Renal cortical epithelial cell (primary cell): ENCODE data around the gene COMMD6. TPM values are rescaled to one million over a fixed set of nuclear protein-coding genes. Genes with fewer than 3 reads are reported as not detected.
A peak's percentile ranks its signal among the peaks of the same experiment; 100 is the strongest.

Experiments used
- DNase-seq: peaks from one replicate; pipeline ENCODE4 v3.0.0-alpha.2; 2011; ENCODE audit warnings: low read depth
- total RNA-seq: library from RNA; depleted of rRNA; stranded (reverse); fragments of >200 nt; gene quantifications from 2 replicates; pipeline ENCODE4 v1.2.3, GENCODE V29; 2014

Gene COMMD6
- total RNA-seq, 1 donor from 2014 or later = 37.5 TPM

DNA sequence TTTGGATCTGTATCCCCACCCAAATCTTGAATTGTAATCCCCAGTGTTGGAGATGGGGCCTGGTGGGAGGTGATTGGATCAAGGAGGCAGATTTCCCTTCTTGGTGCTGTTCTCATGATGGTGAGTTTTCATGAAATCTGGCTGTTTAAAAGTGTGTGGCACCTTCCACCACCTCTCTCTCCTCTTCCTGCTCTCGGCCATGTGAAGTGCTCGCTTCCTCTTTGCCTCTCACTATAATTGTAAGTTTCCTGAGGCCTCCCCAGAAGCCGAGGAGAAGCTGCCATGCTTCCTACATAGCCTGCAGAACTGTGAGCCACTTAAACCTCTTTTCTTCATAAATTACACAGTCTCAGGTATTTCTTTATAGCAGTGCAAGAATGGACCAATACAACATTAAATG is 15.7 kb downstream of the COMMD6 start:
- no peak for DNase-seq

DNA sequence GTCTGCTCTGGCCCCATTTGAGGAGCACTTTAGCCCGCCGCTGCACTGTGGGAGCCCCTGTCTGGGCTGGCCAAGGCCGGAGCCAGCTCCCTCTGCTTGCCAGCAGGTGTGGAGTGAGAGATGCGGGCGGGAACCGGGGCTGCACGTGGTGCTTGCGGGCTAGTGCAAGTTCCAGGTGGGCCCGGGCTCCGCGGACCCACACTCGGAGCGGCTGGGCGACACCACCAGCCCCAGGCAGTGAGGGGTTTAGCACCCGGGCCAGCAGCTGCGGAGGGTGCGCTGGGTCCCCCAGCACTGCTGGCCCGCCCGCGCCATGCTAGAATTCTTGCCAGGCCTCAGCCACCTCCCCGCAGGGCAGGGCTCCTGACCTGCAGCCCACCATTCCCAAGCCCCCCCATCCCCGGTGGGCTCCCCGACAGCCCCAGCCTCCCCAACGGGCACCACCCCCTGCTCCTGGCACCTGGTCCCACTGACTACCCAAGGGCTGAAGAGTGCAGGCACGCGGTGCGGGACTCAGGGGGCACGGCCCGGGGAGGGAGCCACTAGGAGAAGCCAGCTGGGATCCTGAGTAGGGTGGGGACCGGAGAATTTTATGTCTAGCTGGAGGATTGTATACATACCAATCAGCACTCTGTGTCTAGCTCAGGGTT is 19.1 kb downstream of the COMMD6 start:
- no peak for DNase-seq

DNA sequence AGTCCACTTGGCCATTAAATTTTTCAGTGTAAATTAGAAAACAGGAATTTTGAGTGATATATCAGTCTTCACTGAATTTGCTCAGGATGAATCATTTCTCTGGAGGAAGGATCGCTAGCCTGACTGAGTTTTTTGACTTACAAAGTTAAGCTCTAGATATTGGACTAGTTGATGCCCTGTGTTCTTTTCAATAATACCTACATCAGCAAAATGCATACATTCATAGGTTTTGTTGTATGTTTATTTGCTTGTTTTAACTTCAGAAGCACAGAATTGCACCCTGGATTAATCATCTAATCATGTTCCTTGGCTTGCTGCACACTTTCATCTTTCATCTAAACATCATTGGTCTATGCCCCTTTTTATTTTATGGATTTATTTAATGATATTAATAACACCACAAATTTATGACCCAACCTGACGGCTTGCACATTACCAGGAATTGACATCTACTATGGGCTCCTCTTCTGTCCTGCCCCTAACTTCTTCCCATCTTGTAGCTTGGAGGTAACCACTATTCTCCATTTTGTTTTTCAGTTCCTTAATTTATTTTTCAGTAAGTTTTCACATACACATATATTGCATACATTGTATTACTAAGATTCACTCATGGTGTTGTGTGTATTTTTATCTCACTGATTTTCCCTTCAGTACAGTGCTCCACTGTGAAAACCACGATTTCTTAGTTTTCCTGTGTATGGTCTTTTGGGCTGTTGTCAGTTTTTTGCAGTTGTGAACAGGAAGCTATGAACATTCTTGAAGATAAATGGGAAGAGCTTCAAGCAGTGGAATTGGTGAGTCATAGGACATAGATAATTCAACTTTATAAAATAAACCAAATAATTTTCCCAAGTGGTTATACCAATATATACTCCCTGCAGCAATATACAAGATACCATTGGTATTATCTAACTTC is 23.3 kb downstream of the COMMD6 start:
- no peak for DNase-seq

DNA sequence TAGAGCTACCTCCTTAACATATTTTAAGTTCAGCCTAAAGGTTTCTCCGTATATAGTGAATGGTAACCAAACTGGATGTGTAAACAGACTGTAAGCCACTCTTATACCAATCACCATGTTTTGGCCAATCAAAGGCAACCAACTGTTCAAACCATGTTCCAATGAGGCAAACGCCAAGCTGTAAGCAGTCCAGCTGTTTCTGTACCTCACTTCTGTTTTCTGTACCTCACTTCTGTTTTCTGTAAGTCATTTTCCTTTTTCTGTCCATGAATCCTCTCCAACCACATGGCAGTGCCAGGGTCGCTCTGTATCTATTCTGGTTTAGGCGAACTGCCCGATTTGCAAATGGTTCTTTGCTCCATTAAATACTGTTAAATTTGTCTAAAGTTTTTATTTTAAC is 24.4 kb downstream of the COMMD6 start:
- no peak for DNase-seq

DNA sequence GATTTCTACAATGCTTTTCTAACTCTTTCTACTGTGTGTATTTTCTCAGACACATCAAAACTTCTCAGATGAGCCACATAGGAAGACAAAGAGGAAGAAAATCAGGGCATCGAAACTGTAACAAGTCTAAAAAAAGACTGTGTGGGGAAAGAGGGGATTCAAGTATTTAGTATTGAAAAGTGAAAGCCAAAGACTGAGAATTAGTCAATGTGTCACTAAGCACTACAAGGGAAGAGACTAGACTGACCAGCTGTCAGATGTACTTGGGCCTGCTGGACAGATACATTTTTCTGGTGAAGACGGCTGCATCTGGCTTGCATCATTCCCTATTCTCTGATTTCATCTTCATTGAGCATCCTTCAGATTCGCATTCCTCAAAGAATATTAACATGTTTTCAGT is 25.4 kb downstream of the COMMD6 start:
- no peak for DNase-seq

DNA sequence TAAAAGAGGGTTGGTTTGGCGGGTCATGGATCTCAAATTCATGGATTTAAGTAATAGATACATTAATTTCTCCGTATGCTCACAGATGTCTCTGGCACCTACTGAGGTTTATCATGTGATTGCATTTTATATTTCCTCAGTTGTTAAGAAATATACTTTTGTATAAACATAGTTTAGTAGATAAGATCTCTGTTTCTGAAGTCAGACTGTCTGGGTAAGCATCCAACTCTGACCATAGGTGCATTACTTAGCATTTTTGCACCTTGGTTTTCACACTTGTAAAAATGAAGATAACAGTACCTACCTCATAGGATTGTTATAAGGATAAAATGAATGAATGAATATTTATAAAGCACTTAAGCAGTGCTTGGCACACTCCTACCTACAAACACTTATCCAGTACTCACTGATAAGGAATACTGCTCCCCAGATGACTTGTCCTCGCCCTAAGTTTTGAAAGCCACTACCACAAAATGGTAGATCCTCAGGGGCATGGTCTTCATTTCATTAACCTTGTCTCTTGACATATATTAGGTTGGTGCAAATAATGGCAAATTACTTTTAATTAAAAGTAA is 26.5 kb downstream of the COMMD6 start:
- DNase-seq = no peak

DNA sequence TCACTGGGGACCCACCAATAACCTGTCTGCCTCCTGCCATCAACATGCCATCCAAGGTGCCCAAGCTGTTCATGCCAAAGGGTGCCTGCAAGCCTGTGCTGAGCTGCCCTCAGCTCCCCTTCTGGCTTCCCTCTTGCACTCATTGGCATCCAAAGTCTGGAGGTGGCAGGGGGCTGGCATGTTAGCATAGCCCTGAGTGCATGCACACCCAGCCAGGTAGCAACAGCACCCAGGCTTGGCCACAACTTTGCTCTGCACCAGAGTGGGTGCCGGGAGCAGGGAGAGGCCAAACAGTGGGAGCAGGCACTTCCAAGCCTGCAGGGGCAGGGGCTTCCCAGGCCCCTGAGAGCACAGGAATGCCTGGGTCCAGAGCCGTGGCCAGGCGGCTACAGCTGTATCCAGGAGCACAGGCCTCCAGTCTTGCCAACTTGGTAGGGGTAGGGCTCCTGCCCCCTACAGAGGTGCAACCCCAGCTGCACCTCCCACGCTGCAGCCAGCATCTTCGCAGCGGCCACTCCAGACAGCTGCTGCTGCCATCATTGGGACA is 29.6 kb downstream of the COMMD6 start:
- DNase-seq = no peak

DNA sequence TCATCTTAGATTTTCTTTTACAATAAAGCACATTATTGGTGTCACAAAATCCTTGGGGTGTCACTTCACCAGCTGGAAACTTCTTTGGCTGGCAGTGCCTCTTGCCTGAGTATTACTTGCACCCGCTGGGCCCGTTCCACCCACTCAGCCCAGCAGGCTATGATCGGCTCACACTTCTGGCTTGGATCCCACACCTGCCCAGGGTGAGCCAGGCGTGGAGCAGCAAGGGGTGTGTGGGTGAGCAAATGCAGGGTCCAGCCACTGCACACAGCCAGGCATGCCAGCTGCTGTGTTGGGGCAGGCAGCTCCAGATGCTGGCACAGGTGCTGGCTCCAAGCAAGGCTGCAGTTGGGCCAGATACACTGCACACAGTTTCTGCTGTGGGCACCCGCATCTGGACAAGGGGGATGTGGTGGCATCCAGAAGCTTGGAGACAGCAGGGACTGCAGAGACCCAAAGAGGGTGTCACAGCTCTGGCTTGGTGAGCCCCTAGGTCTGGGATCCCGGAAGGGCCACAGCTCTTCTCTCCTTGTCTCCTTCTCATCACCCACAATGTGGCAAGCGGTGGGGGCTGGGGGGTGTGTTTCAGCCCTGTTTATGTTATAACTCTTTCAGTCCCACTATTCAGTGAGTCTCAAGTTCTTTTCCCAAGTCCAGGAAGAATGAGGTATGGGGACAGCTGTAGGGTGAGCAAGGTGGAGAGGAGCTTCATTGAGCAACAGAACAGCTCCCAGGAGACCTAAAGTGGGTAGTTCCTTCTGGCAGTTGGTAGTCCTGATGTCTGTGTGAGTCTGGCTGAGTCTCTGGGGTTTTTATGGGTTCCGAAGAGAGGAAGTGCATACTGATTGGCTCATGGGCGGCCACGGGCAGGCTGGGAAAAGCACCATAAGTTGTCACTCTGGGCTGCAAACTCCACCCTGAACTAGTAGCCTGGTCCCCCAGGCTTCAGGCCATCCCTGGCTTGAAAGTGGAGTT is 30.3 kb downstream of the COMMD6 start:
- peak; percentile 34 for DNase-seq

DNA sequence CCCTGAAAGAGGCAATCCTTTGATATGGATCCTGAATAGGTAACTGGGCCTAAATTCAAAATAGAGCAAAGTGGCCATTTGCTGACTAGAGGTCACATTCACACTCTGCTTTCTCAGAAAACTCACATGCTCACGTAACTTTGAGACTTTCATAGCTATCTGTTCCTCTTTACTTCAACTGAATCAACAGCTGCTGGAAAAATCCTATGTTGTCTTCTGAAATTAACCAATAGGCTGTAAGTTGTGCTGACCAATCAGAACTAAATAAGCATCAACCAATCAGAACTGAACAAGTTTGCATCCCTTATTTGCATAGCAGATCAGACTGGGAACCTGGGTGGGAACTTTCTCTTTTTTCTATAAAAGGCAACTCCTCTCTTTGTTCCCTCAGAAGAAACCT is 31.6 kb downstream of the COMMD6 start:
- DNase-seq = no peak

DNA sequence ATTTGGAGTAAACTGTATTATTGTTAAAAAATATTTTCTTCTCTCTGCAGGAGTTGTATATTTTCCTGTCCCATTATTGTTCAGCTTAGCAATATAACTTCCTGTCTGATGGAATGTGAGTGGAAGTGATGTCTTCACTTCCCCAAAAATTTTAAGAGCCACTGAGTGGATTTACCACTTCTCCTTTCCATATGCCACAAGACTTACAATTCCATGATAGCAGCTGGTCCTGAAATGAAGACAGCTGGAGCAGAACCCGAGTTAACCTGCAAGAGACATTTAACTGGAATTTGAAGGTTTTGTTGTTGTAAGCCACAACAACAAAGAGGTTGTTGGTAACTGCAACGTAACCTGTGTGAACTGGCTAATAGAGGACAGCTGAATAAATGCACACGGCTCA is 32.3 kb downstream of the COMMD6 start:
- DNase-seq = no peak

DNA sequence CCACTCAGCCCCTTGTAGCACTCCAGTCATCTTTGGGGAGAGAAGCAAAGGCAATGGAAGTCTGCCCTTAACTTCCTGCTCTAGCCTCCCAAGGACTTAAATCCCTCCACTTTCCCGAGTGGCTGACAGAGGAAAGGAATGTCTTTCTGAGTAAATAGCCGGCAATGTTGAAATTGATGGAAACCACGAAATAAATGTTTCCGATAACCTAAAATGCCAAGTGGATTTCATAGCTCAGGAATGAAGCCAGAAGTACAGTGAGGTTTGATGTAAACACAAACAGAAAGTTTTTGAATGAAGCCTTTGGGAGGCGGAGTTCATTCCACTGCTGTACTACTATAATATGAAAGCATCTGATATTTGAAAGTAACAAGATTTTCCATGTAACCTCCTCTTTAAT is 41.7 kb downstream of the COMMD6 start:
- no peak for DNase-seq

DNA sequence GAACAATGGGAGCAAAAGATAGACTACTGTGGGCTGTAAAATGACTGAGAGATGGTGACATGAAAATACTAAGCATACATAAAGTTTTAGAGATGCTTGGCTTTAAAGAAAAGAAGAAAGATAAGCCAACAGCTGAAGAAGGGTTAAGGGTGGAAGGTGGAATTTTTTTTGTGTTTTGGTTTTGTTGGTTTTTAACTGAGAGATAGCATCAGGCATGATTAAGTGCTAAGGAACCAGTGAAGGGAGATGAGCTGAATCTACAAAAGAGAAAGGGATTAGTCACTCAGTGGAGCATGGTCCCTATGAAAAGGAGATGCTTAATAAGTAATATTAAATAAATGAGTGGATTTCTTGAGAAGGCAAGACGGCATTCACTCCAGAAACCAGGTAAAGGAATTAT is 43.1 kb downstream of the COMMD6 start:
- no peak for DNase-seq

DNA sequence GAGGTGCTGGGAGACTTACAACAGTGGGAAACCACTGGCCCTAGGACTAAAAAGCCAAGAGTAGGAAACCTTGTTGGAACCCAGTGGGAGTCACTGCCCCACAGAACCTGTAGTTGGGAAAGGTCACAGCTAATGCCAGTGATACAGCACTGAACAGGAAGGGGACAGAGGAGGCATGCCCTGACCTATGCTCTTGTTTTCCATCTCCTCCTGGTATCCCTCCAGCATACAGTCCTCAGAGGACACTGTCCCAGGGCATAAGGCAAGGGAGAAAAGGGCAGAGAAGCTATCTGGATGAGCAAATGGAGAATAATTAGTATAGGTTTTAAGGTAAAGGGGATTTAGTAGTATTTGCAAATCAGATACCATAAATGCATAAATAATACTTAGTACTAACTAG is 44.5 kb downstream of the COMMD6 start:
- DNase-seq = no peak

DNA sequence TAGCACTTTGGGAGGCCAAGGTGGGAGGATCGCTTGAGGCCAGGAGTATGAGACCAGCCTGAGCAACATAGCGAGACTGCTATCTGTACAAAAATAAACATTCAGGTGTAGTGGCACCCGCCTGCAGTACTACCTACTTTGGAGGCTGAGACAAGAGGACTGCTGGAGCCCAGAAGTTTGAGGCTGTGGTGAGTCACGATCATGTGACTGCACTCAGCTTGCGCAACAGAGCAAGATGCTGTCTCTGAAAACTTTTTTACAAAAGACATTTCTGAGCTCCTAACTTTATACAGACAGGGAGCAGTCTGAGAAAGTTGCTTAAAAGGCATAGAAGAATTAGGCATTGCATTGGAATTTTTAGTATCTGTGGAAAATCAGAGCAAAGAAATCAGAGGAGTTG is 45.3 kb downstream of the COMMD6 start:
- no peak for DNase-seq

DNA sequence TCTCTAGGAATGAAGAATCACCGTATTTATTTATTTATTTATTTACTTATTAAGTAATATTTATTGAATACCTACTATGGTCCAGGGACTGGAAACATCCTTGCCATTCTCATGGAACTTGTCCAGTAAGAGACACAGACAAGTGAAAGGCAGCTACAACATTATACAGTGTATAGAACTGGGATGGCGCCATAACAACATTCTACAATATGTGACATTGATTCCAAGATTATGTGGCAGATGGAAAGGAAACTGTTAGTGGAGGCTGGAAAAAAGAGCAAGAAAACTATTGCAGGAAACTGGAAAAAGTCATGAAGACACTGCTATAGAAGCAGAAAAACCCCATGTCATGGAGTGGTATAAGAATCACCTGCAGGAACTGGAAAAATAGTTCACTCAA is 46.3 kb downstream of the COMMD6 start:
- DNase-seq = no peak

DNA sequence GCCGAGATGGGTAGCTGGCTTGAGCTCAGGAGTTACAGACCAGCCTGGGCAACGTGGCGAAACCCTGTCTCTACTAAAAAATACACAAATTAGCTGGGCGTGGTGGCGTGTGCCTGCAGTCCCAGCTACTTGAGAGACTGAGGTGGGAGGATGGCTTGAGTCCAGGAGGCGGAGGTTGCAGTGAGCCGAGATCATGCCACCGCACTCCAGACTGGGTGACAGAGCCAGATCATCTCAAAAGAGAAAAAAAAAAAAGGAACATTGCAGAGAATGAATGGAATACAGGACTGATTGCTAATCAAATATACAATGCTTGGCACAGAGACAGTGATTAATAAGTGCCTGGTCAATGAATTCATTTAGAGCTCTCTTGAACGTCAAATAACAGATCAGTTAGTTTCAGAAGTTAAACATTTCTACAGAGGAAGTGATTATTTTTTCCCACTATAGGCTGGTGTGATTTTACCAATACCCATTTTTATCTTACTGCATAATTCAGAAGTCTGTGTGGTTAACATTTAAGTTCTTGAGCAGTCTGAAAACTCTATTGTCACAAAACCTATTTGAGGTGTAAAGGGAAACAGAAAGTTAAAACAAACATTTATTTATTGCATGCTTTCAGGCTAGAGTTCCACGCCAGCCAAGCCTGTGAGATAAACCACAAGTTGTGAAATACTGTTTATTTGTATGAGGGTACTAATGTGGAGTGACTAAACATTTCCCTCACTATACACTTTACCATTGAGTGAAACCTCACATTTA is 48.0 kb downstream of the COMMD6 start:
- peak; percentile 95 for DNase-seq

DNA sequence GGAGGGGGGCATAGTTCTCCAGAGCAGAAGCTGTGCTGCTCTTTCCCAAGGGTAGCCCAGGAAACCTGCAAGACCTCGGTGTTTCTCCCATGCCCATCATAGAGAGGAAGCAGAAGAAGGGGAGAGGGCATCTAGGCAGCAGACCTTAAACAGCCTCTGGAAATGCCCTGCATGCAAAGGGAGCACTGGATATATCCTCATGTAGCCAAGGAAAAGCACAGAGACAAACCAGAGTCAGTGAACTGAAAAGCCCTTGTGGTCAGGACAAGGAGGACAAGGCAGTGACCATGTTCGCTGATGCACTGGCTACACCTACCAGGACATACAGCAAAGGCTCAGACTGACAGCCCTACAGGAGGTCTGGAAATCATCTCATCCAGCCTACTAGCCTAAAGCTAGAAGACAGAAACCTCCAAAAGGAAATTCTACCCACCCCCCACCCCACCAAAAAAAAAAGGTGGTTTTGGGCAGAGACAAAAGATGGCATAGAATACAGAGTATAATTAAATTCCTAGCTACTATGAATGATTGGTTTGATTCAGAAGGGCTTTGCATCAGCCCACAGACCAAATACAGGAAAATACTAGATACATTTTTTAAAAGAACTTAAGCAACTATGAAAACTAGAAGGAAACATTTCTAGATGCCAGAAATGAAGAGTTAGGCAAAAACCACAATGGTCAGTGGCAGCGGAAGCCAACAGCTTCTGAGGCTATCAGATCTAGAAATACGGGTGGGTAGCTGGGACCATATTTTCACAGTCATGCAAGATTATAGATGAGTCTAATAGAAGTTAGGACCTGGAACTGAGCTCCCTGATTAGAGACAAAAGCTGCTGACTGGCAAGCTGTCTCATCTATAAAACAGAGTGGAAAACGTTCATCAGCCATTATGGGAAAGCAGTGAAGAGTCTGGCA is 51.2 kb downstream of the COMMD6 start:
- peak; percentile 40 for DNase-seq

DNA sequence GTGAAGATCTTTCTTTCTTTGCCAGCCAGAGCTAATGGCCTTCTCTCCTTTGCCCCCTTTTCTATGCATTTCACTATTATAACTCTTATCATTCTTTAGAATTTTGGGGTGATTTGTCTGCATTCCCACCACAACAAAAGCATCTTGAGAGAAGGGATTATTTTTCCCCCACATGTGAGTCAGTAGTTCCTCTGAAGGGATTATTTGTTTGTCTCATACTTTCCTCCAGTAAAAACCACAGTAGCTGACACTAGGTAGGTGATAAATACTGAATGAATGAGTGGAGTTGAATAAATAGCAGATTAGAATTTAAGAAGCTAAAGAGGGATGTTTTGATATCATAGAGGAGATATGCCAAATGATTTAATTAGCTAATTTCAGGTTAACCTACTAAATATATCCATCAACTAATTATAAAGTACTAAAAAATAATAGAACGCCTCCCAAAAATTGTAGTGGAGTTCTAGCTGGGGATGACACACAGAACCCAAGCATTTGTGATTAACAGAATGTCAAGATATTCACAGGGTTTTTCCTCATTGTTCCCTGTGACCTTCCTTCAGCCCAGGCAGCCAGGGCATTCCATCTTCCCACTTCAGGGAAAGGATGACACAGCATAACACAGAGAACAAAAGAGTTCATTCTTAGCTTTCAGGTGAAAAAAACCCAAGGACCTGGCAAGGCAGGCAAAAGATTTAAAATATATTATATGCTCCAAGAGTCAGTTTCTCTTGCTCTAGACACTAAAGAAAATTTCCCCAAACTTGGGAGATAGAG is 52.2 kb downstream of the COMMD6 start:
- DNase-seq = peak; percentile 76

DNA sequence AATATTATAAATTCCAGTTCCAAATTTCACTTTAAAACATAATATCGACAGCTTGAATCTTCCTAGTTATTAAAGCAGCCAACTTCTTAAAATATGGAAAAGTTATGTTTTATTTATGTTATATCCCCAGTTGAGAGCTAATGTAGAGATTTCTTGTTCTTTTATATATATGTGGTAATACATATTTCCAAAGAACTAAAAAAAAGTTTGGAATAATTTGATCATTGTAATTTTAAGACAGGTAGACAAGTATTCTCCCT is 54.9 kb downstream of the COMMD6 start:
- DNase-seq = no peak
